B cell (primary cell): ENCODE results near the gene CACNA1D. TPM values are rescaled to one million over a fixed set of nuclear protein-coding genes. Genes with fewer than 3 reads are reported as not detected.

Source experiments
- ATAC-seq: fragments of 200-7000 bp; cut with Tn5 transposase; one replicate; pipeline ENCODE4 v1.10.0; 2021; ENCODE audit warnings: low read depth, mild to moderate bottlenecking, moderate number of reproducible peaks, moderate library complexity
- CTCF ChIA-PET: fragments of 350-600 bp; sonication (Branson Sonifier 250); formaldehyde crosslinking; loops from one replicate; lab custom pipeline; 2021; ENCODE audit warnings: antibody characterized with exemption, inconsistent platforms; lab: Charles Lee
- POLR2A ChIA-PET: fragments of 350-600 bp; sonication (Branson Sonifier 250); formaldehyde crosslinking; loops from one replicate; lab custom pipeline; 2021; ENCODE audit warnings: antibody characterized with exemption; lab: Charles Lee
- DNase-seq: peaks from one replicate; pipeline ENCODE4 v3.0.0; 2013
- H2AFZ ChIP-seq: 2 replicates; pipeline ENCODE4 v1.6.1; 2012; ENCODE audit warnings: mild to moderate bottlenecking, low read depth, low read length; ENCODE audit not compliant: insufficient read depth, poor library complexity, severe bottlenecking
- H3K27ac ChIP-seq, 2 donors: 1 replicate in 1 of 2; 2 replicates in 1 of 2; pipeline ENCODE4 v1.5.1; 2012 to 2013; ENCODE audit warnings: low read length in 2 of 2, mild to moderate bottlenecking in 2 of 2, moderate library complexity in 1 of 2
- H3K27me3 ChIP-seq, 4 experiments: fragments of 200-600 bp in 1 of 4; sonication (generic) in 1 of 4; replicated peaks in 1 of 4; 1 replicate in 2 of 4; 2 replicates in 2 of 4; pipeline versions ENCODE4 v1.6.1 to v1.7.0; 2013 to 2016; ENCODE audit warnings: low read length in 3 of 4, mild to moderate bottlenecking in 2 of 4, mixed read lengths in 1 of 4, moderate library complexity in 1 of 4; ENCODE audit not compliant: insufficient read depth in 4 of 4, control insufficient read depth in 3 of 4; ENCODE audit errors: control extremely low read depth in 1 of 4
- H3K36me3 ChIP-seq, 2 experiments: replicated peaks in 1 of 2; 1 replicate in 1 of 2; 2 replicates in 1 of 2; pipeline versions ENCODE4 v1.6.1 to v1.7.1; 2013; ENCODE audit warnings: low read length in 1 of 2; ENCODE audit not compliant: insufficient read depth in 2 of 2, control insufficient read depth in 1 of 2; ENCODE audit errors: control extremely low read depth in 1 of 2, extremely low read depth in 1 of 2
- H3K4me1 ChIP-seq, 2 donors: fragments of 200-600 bp in 1 of 2; sonication (generic) in 1 of 2; 1 replicate in 1 of 2; 2 replicates in 1 of 2; pipeline versions ENCODE4 v1.5.1 to v1.6.1; 2013 to 2017; ENCODE audit warnings: low read length in 2 of 2; ENCODE audit not compliant: control insufficient read depth in 2 of 2, insufficient read depth in 2 of 2
- H3K4me2 ChIP-seq: replicated peaks from 2 replicates; pipeline ENCODE3; 2012; ENCODE audit warnings: mild to moderate bottlenecking, low read depth, low read length; ENCODE audit not compliant: poor library complexity, severe bottlenecking
- H3K4me3 ChIP-seq, 5 experiments: fragments of 200-600 bp in 1 of 5; sonication (generic) in 1 of 5; 1 replicate in 3 of 5; 2 replicates in 2 of 5; pipeline versions ENCODE4 v1.5.1 to v1.7.0; 2011 to 2016; ENCODE audit warnings: low read length in 4 of 5, mild to moderate bottlenecking in 4 of 5, low read depth in 2 of 5, control low read depth in 1 of 5, moderate library complexity in 1 of 5; ENCODE audit not compliant: insufficient read depth in 1 of 5; ENCODE audit errors: control extremely low read depth in 1 of 5, extremely low read depth in 1 of 5
- H3K79me2 ChIP-seq: fragments of 200-600 bp; sonication (generic); one replicate; pipeline ENCODE4 v1.6.0; 2016; ENCODE audit warnings: low read length; ENCODE audit not compliant: control insufficient read depth, insufficient read depth
- H3K9ac ChIP-seq: fragments of 200-600 bp; sonication (generic); 2 replicates; pipeline ENCODE4 v1.6.1; 2017; ENCODE audit warnings: mild to moderate bottlenecking, low read length, moderate library complexity
- H3K9me3 ChIP-seq, 3 donors: one replicate each; pipeline versions ENCODE4 v1.6.1 to v1.7.1; 2013; ENCODE audit warnings: low read length in 2 of 3; ENCODE audit not compliant: control insufficient read depth in 2 of 3, insufficient read depth in 1 of 3; ENCODE audit errors: control extremely low read depth in 1 of 3
- H4K20me1 ChIP-seq: 2 replicates; pipeline ENCODE4 v1.6.0; 2012; ENCODE audit warnings: mild to moderate bottlenecking, low read length; ENCODE audit not compliant: insufficient read depth, control insufficient read depth, poor library complexity, severe bottlenecking
- H3K27ac Mint-ChIP-seq: one replicate; pipeline ENCODE4 v1.8.0; 2021; ENCODE audit warnings: mixed read lengths
- H3K27me3 Mint-ChIP-seq: one replicate; pipeline ENCODE4 v1.8.0; 2021; ENCODE audit warnings: mixed read lengths
- H3K4me1 Mint-ChIP-seq: one replicate; pipeline ENCODE4 v1.8.0; 2021; ENCODE audit warnings: mixed read lengths
- H3K4me3 Mint-ChIP-seq: one replicate; pipeline ENCODE4 v1.8.0; 2021; ENCODE audit warnings: mixed read lengths
- H3K9me3 Mint-ChIP-seq: one replicate; pipeline ENCODE4 v1.8.0; 2022; ENCODE audit warnings: mixed read lengths; ENCODE audit not compliant: insufficient read depth
- CTCF ChIP-seq: fragments of 200-600 bp; IDR thresholded peaks from one replicate; pipeline ENCODE4 v1.8.0; 2022; ENCODE audit warnings: antibody characterized with exemption, mild to moderate bottlenecking
- EZH2 ChIP-seq: IDR thresholded peaks from 2 replicates; pipeline ENCODE4 v1.6.1; 2012; ENCODE audit warnings: borderline replicate concordance, low read depth, mild to moderate bottlenecking, moderate library complexity, low read length; ENCODE audit not compliant: insufficient read depth, poor library complexity, severe bottlenecking
- WGBS: methylation state at CpG from one replicate; pipeline ENCODE4 v1.1.5; 2013; ENCODE audit warnings: missing lambda C conversion rate; ENCODE audit not compliant: insufficient coverage; 5-methylcytosine and 5-hydroxymethylcytosine counted together
- intact Hi-C: fragments of 100-400 bp; cut with micrococcal nuclease; formaldehyde crosslinking; loops from one replicate; pipeline ENCODE4 v1.10.0; 2022
- polyA plus RNA-seq: library from polyadenylated mRNA; depleted of rRNA; stranded (reverse); fragments of >200 nt; gene quantifications from 2 replicates; pipeline ENCODE4 v1.2.3, GENCODE V29; 2012
- total RNA-seq, 2 donors: library from RNA; stranded (reverse); fragments of 120-200 nt in 1 of 2; gene quantifications; 1 replicate in 1 of 2; 2 replicates in 1 of 2; pipeline versions ENCODE4 v1.2.3 to v1.2.4, GENCODE V29; 2013 to 2022

The CACNA1D gene
- total and polyA plus RNA-seq, 2 donors (not counting 1 experiment from before 2014, with no cell fraction given) = 0.06 to 0.07 TPM

GRCh38 chr3:53815067-53815466, 320.7 kb downstream of the CACNA1D start:
- 88% methylated on average over 2 of the region's 4 CpGs for WGBS
- no peak overlapping the region for H3K27ac ChIP-seq
- ATAC-seq = no peak

GRCh38 chr3:53815651-53816050, 321.2 kb downstream of the CACNA1D start:
- no peaks in the 10 kb centered on the region for H3K27me3 Mint-ChIP-seq
- Histone ChIP-seq H3K4me2 (no peak overlapping the region), H3K36me3 (no peaks in the 10 kb centered on the region), H2AFZ (no peak overlapping the region), H3K27ac (no peak overlapping the region), H3K4me1 (no peaks in the 10 kb centered on the region), H3K27me3 (peaks cover 0 to 4% (median 1%) of the 10 kb centered on the region in 4 experiments), H4K20me1 (no peaks in the 10 kb centered on the region), H3K9me3 (no peaks in the 10 kb centered on the region), H3K9ac (no peak overlapping the region), H3K4me3 (no peak overlapping the region), H3K79me2 (no peaks in the 10 kb centered on the region)
- H3K4me1 Mint-ChIP-seq = no peaks in the 10 kb centered on the region
- H3K9me3 Mint-ChIP-seq = no peaks in the 10 kb centered on the region
- CTCF ChIA-PET = no interaction called here
- TF ChIP-seq CTCF (no peak), EZH2 (no peak)
- no peak for DNase-seq
- intact Hi-C loops = no loop called here
- no peak overlapping the region for H3K4me3 Mint-ChIP-seq
- H3K27ac Mint-ChIP-seq = no peak overlapping the region
- POLR2A ChIA-PET = no interaction called here
- WGBS = 100% methylated on average over 4 of the region's 7 CpGs
- no peak for ATAC-seq

More at GRCh38 chr3:53815067-53815466, 320.7 kb downstream of the CACNA1D start:
- Histone ChIP-seq H2AFZ (no peak overlapping the region), H3K27me3 (peaks cover 0 to 4% (median 1%) of the 10 kb centered on the region in 4 experiments), H3K36me3 (no peaks in the 10 kb centered on the region), H4K20me1 (no peaks in the 10 kb centered on the region), H3K9ac (no peak overlapping the region), H3K4me1 (no peaks in the 10 kb centered on the region), H3K4me3 (no peak overlapping the region), H3K4me2 (no peak overlapping the region), H3K9me3 (no peaks in the 10 kb centered on the region), H3K79me2 (no peaks in the 10 kb centered on the region)
- no peak overlapping the region for H3K27ac Mint-ChIP-seq
- DNase-seq = no peak
- ChIA-PET POLR2A (no interaction called here), CTCF (no interaction called here)
- no peaks in the 10 kb centered on the region for H3K4me1 Mint-ChIP-seq
- intact Hi-C loops = no loop called here
- H3K4me3 Mint-ChIP-seq = no peak overlapping the region
- TF ChIP-seq EZH2 = no peak
- TF ChIP-seq CTCF = no peak
- no peaks in the 10 kb centered on the region for H3K9me3 Mint-ChIP-seq
- H3K27me3 Mint-ChIP-seq = no peaks in the 10 kb centered on the region
